Central memory CD8-positive, alpha-beta T cell (primary cell): ENCODE data around the gene PPP1R18.
"Not testable (repeated sequence)": the region's sequence is repeated elsewhere in the genome, so short reads cannot be mapped to it uniquely, and the experiment has no call there.

Experiments used
- ATAC-seq: fragments of 150-1000 bp; cut with Tn5 transposase; replicated peaks from 2 replicates; pipeline ENCODE4 v1.10.0; 2022; ENCODE audit warnings: mild to moderate bottlenecking, moderate FRiP score, moderate number of reproducible peaks; ENCODE audit not compliant: poor library complexity, severe bottlenecking; ENCODE audit errors: extremely low read depth
- DNase-seq, 2 donors: peaks; one replicate each; pipeline ENCODE4 v3.0.0; 2021; ENCODE audit warnings: low spot score in 2 of 2
- H3K27ac Mint-ChIP-seq: one replicate; pipeline ENCODE4 v1.8.0; 2022; ENCODE audit warnings: low read depth, mild to moderate bottlenecking, moderate library complexity, mixed read lengths
- H3K27me3 Mint-ChIP-seq: one replicate; pipeline ENCODE4 v1.8.0; 2022; ENCODE audit warnings: mixed read lengths
- H3K36me3 Mint-ChIP-seq: one replicate; pipeline ENCODE4 v1.8.0; 2022; ENCODE audit warnings: mild to moderate bottlenecking, moderate library complexity, mixed read lengths; ENCODE audit not compliant: insufficient read depth
- H3K4me1 Mint-ChIP-seq: one replicate; pipeline ENCODE4 v1.8.0; 2022; ENCODE audit warnings: mixed read lengths
- H3K4me3 Mint-ChIP-seq: one replicate; pipeline ENCODE4 v1.8.0; 2022; ENCODE audit warnings: mild to moderate bottlenecking, moderate library complexity, mixed read lengths
- H3K9me3 Mint-ChIP-seq: one replicate; pipeline ENCODE4 v1.8.0; 2022; ENCODE audit warnings: mixed read lengths

PPP1R18 gene

GRCh38 chr6:30686009-30686907 lies at the start of gene PPP1R18:
Gene PPP1R18 (minus strand): TSS chr6:30686645. CDS start chr6:30686018, 627 bp downstream.
- H3K9me3 Mint-ChIP-seq = no peaks in the 10 kb centered on the region
- peaks cover 75% of the 10 kb centered on the region for H3K4me1 Mint-ChIP-seq
- peak within 1 kb of the TSS; percentile 99 for H3K27ac Mint-ChIP-seq
- peak; percentile 53 to 59 for DNase-seq
- peak; percentile 48 for ATAC-seq
- H3K4me3 Mint-ChIP-seq = peak within 1 kb of the TSS; percentile 92
- peaks cover 34% of the 10 kb centered on the region for H3K36me3 Mint-ChIP-seq
- H3K27me3 Mint-ChIP-seq = no peaks in the 10 kb centered on the region

GRCh38 chr6:30735668-30736314 lies 49.3 kb upstream of the PPP1R18 start:
- peak overlapping the region; percentile 91 for H3K27ac Mint-ChIP-seq
- H3K27me3 Mint-ChIP-seq = no peaks in the 10 kb centered on the region
- DNase-seq = no peak
- no peak for ATAC-seq
- H3K36me3 Mint-ChIP-seq = peaks cover 50% of the 10 kb centered on the region
- H3K4me1 Mint-ChIP-seq = peaks cover 37% of the 10 kb centered on the region
- H3K4me3 Mint-ChIP-seq = peak overlapping the region; percentile 33
- no peaks in the 10 kb centered on the region for H3K9me3 Mint-ChIP-seq

GRCh38 chr6:30732237-30732943 lies 45.9 kb upstream of the PPP1R18 start:
- no peak for DNase-seq
- no peaks in the 10 kb centered on the region for H3K27me3 Mint-ChIP-seq
- H3K27ac Mint-ChIP-seq = no peak overlapping the region
- no peak for ATAC-seq
- H3K36me3 Mint-ChIP-seq = peaks cover 41% of the 10 kb centered on the region
- H3K4me3 Mint-ChIP-seq = no peak overlapping the region
- no peaks in the 10 kb centered on the region for H3K9me3 Mint-ChIP-seq
- peaks cover 34% of the 10 kb centered on the region for H3K4me1 Mint-ChIP-seq

GRCh38 chr6:30730601-30731435 lies 44.4 kb upstream of the PPP1R18 start:
- DNase-seq (peak; percentile 63 to 72), ATAC-seq (peak; percentile 91)
- Mint-ChIP-seq H3K27me3 (no peaks in the 10 kb centered on the region), H3K4me1 (peaks cover 20% of the 10 kb centered on the region), H3K9me3 (no peaks in the 10 kb centered on the region), H3K4me3 (peak overlapping the region; percentile 3), H3K27ac (peak overlapping the region; percentile 75), H3K36me3 (peaks cover 46% of the 10 kb centered on the region)

GRCh38 chr6:30727920-30728553 lies 41.6 kb upstream of the PPP1R18 start:
- no peak for DNase-seq
- H3K4me3 Mint-ChIP-seq = no peak overlapping the region

GRCh38 chr6:30726506-30727413 lies 40.3 kb upstream of the PPP1R18 start:
- Mint-ChIP-seq H3K9me3 (no peaks in the 10 kb centered on the region), H3K36me3 (peaks cover 68% of the 10 kb centered on the region), H3K27me3 (no peaks in the 10 kb centered on the region), H3K27ac (no peak overlapping the region), H3K4me1 (peaks cover 46% of the 10 kb centered on the region), H3K4me3 (no peak overlapping the region)
- DNase-seq (no peak), ATAC-seq (no peak)

More at GRCh38 chr6:30727920-30728553, 41.6 kb upstream of the PPP1R18 start:
- Mint-ChIP-seq H3K27ac (no peak overlapping the region), H3K27me3 (no peaks in the 10 kb centered on the region), H3K4me1 (peaks cover 35% of the 10 kb centered on the region), H3K36me3 (peaks cover 61% of the 10 kb centered on the region), H3K9me3 (no peaks in the 10 kb centered on the region)
- no peak for ATAC-seq

- ATAC-seq (no peak), DNase-seq (no peak)
- Mint-ChIP-seq H3K9me3 (no peaks in the 10 kb centered on the region), H3K4me3 (no peak overlapping the region), H3K27me3 (no peaks in the 10 kb centered on the region), H3K36me3 (peaks cover 71% of the 10 kb centered on the region), H3K27ac (peak overlapping the region; percentile 6), H3K4me1 (peaks cover 46% of the 10 kb centered on the region)
Observed at GRCh38 chr6:30725713-30726505, 39.5 kb upstream of the PPP1R18 start.

GRCh38 chr6:30724906-30725667 lies 38.6 kb upstream of the PPP1R18 start:
- Mint-ChIP-seq H3K27ac (peak overlapping the region; percentile 69), H3K4me1 (peaks cover 39% of the 10 kb centered on the region), H3K36me3 (peaks cover 75% of the 10 kb centered on the region), H3K9me3 (no peaks in the 10 kb centered on the region), H3K27me3 (no peaks in the 10 kb centered on the region), H3K4me3 (no peak overlapping the region)
- DNase-seq (no peak), ATAC-seq (no peak)

GRCh38 chr6:30723843-30724741 lies 37.6 kb upstream of the PPP1R18 start:
- H3K36me3 Mint-ChIP-seq = peaks cover 73% of the 10 kb centered on the region
- not testable (repeated sequence) for ATAC-seq, DNase-seq, H3K27me3 Mint-ChIP-seq, H3K9me3 Mint-ChIP-seq
- peak overlapping the region; percentile 94 for H3K4me3 Mint-ChIP-seq
- H3K4me1 Mint-ChIP-seq = peaks cover 45% of the 10 kb centered on the region
- peak overlapping the region; percentile 69 for H3K27ac Mint-ChIP-seq
